Testis (tissue), 2 donors: ENCODE results near the gene C13orf46.

Source experiments
- CTCF ChIP-seq, 3 experiments: fragments of 450-650 bp in 2 of 3; fragments of 200-600 bp in 1 of 3; sonication (generic) in 1 of 3; IDR thresholded peaks; one replicate each; pipeline ENCODE4 v1.5.1; 2016 to 2019; ENCODE audit warnings: antibody characterized with exemption in 3 of 3, mild to moderate bottlenecking in 2 of 3, moderate library complexity in 1 of 3
- POLR2A ChIP-seq: fragments of 450-650 bp; IDR thresholded peaks from one replicate; pipeline ENCODE4 v1.6.1; 2017; ENCODE audit warnings: antibody characterized with exemption, mild to moderate bottlenecking, moderate library complexity

GRCh38 chr13:113965383-113965874 is 8.4 kb downstream of the C13orf46 start:
- TF ChIP-seq CTCF (IDR thresholded peaks at IDR 0.05): no peak
- no peak for TF ChIP-seq POLR2A
